ENCODE measurements around the gene IL12B. TPM values are rescaled to one million over a fixed set of nuclear protein-coding genes. Genes with fewer than 3 reads are reported as not detected.

Gene IL12B
- total RNA-seq, 1 experiment from 2014 or later = not detected

- in situ Hi-C loops (cut with HindIII; ENCODE audit: low pct_unique_long_range_greater_than_20kb, low sequenced_read_pairs) = no loop called here
- peak; percentile 37 for DNase-seq (ENCODE audit: low read depth)
These were observed 7.0 kb upstream of the IL12B start for GRCh38 chr5:159337016-159337955.

- in situ Hi-C loops (cut with HindIII; ENCODE audit: low pct_unique_long_range_greater_than_20kb, low sequenced_read_pairs) = no loop called here
These were observed 6.3 kb upstream of the IL12B start for GRCh38 chr5:159336586-159336985.

GRCh38 chr5:159333545-159333925, 3.2 kb upstream of the IL12B start:
- no peak for DNase-seq (ENCODE audit: low read depth)
- in situ Hi-C loops (cut with HindIII; ENCODE audit: low pct_unique_long_range_greater_than_20kb, low sequenced_read_pairs) = no loop called here

More at GRCh38 chr5:159336586-159336985, 6.3 kb upstream of the IL12B start:
- DNase-seq (ENCODE audit: low read depth) = no peak

- in situ Hi-C loops (cut with HindIII; ENCODE audit: low pct_unique_long_range_greater_than_20kb, low sequenced_read_pairs) = no loop called here
- DNase-seq (ENCODE audit: low read depth) = no peak
These were observed 2.7 kb upstream of the IL12B start for GRCh38 chr5:159332800-159333544.

- in situ Hi-C loops (cut with HindIII; ENCODE audit: low pct_unique_long_range_greater_than_20kb, low sequenced_read_pairs) = no loop called here
- DNase-seq (ENCODE audit: low read depth) = peak; percentile 63
These were observed 1.0 kb upstream of the IL12B start for GRCh38 chr5:159331093-159331973.

- no peak for DNase-seq (ENCODE audit: low read depth)
- in situ Hi-C loops (cut with HindIII; ENCODE audit: low pct_unique_long_range_greater_than_20kb, low sequenced_read_pairs) = no loop called here
These were observed 5.3 kb downstream of the IL12B start for GRCh38 chr5:159324986-159325385.

- no peak for DNase-seq (ENCODE audit: low read depth)
- in situ Hi-C loops (cut with HindIII; ENCODE audit: low pct_unique_long_range_greater_than_20kb, low sequenced_read_pairs) = no loop called here
These were observed 6.1 kb downstream of the IL12B start for GRCh38 chr5:159324102-159324755.

- in situ Hi-C loops (cut with HindIII; ENCODE audit: low pct_unique_long_range_greater_than_20kb, low sequenced_read_pairs) = no loop called here
- no peak for DNase-seq (ENCODE audit: low read depth)
These were observed 8.1 kb downstream of the IL12B start for GRCh38 chr5:159322180-159322579.

GRCh38 chr5:159319832-159320231, 10.5 kb downstream of the IL12B start:
- no peak for DNase-seq (ENCODE audit: low read depth)
- in situ Hi-C loops (cut with HindIII; ENCODE audit: low pct_unique_long_range_greater_than_20kb, low sequenced_read_pairs) = no loop called here

- in situ Hi-C loops (cut with HindIII; ENCODE audit: low pct_unique_long_range_greater_than_20kb, low sequenced_read_pairs) = no loop called here
- no peak for DNase-seq (ENCODE audit: low read depth)
These were observed 10.9 kb downstream of the IL12B start for GRCh38 chr5:159319363-159319762.

GRCh38 chr5:159318448-159318847, 11.8 kb downstream of the IL12B start:
- in situ Hi-C loops (cut with HindIII; ENCODE audit: low pct_unique_long_range_greater_than_20kb, low sequenced_read_pairs) = no loop called here
- no peak for DNase-seq (ENCODE audit: low read depth)

- in situ Hi-C loops (cut with HindIII; ENCODE audit: low pct_unique_long_range_greater_than_20kb, low sequenced_read_pairs) = no loop called here
- no peak for DNase-seq (ENCODE audit: low read depth)
These were observed 12.4 kb downstream of the IL12B start for GRCh38 chr5:159317849-159318248.

- no peak for DNase-seq (ENCODE audit: low read depth)
- in situ Hi-C loops (cut with HindIII; ENCODE audit: low pct_unique_long_range_greater_than_20kb, low sequenced_read_pairs) = no loop called here
These were observed 13.5 kb downstream of the IL12B start for GRCh38 chr5:159316519-159317383.

GRCh38 chr5:159313197-159313596, 17.1 kb downstream of the IL12B start:
- in situ Hi-C loops (cut with HindIII; ENCODE audit: low pct_unique_long_range_greater_than_20kb, low sequenced_read_pairs) = no loop called here
- no peak for DNase-seq (ENCODE audit: low read depth)

GRCh38 chr5:159311063-159311462, 19.2 kb downstream of the IL12B start:
- DNase-seq (ENCODE audit: low read depth) = no peak

GRCh38 chr5:159310511-159310910, 19.8 kb downstream of the IL12B start:
- in situ Hi-C loops (cut with HindIII; ENCODE audit: low pct_unique_long_range_greater_than_20kb, low sequenced_read_pairs) = no loop called here
- DNase-seq (ENCODE audit: low read depth) = no peak

More at GRCh38 chr5:159311063-159311462, 19.2 kb downstream of the IL12B start:
- in situ Hi-C loops (cut with HindIII; ENCODE audit: low pct_unique_long_range_greater_than_20kb, low sequenced_read_pairs) = no loop called here

Measured in Caki2 (cell line).